Measurements from ENCODE around the gene TMEM208.

TMEM208 gene

GRCh38 chr16:67271446-67271845, 44.5 kb downstream of the TMEM208 start:
- TF ChIP-seq, protein P1, sequence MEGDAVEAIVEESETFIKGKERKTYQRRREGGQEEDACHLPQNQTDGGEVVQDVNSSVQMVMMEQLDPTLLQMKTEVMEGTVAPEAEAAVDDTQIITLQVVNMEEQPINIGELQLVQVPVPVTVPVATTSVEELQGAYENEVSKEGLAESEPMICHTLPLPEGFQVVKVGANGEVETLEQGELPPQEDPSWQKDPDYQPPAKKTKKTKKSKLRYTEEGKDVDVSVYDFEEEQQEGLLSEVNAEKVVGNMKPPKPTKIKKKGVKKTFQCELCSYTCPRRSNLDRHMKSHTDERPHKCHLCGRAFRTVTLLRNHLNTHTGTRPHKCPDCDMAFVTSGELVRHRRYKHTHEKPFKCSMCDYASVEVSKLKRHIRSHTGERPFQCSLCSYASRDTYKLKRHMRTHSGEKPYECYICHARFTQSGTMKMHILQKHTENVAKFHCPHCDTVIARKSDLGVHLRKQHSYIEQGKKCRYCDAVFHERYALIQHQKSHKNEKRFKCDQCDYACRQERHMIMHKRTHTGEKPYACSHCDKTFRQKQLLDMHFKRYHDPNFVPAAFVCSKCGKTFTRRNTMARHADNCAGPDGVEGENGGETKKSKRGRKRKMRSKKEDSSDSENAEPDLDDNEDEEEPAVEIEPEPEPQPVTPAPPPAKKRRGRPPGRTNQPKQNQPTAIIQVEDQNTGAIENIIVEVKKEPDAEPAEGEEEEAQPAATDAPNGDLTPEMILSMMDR (IDR thresholded peaks at IDR 0.05; ENCODE audit: extremely low read depth, insufficient read depth, missing control alignments): no peak
- no peak for DNase-seq (ENCODE audit: low spot score)
- in situ Hi-C loops (cut with MboI; ENCODE audit: low pct_unique_long_range_greater_than_20kb, low sequenced_read_pairs, unreplicated experiment): no loop called here

GRCh38 chr16:67275321-67275720, 48.4 kb downstream of the TMEM208 start:
- DNase-seq (ENCODE audit: low spot score): no peak
- TF ChIP-seq, protein P1 (IDR thresholded peaks at IDR 0.05; ENCODE audit: extremely low read depth, insufficient read depth, missing control alignments): no peak
- in situ Hi-C loops (cut with MboI; ENCODE audit: low pct_unique_long_range_greater_than_20kb, low sequenced_read_pairs, unreplicated experiment): no loop called here

DNA sequence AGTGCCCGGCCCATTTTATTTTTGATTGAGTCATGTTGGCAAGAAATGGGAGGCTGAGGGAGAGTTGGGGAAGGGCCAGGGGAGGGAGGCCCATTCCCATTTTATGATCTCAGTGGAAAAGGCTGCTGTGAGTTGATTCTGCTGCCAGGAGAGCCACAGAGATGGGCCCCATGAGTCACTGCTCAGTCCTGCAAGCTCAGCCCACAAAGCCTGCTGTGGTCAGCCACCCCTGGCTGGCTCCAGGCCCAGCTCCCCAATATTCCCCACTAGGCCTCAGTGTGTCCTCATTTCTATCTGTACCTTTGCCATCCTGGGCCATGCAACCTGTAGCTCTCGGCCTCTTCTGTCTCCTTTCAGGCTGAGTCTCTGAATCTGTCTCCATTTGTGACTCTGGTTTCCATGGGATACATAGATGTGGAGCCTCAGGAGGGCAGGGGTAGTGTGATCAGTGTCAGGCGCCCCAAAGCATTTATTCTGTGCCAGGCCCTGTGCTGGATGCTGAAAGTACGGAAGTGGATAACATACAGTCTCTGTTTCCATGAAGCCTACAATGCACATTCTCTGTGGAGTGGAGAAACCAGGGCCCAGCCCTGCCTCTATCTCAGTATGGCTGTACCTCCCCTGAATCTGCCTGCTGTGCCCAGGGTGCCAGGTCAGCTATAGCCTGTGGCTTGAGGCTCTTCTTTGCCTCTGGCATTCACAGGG, 50.5 kb downstream of the TMEM208 start:
- TF ChIP-seq, protein P1 (IDR thresholded peaks at IDR 0.05; ENCODE audit: extremely low read depth, insufficient read depth, missing control alignments): no peak
- in situ Hi-C loops (cut with MboI; ENCODE audit: low pct_unique_long_range_greater_than_20kb, low sequenced_read_pairs, unreplicated experiment): no loop called here
- DNase-seq (ENCODE audit: low spot score): no peak

DNA sequence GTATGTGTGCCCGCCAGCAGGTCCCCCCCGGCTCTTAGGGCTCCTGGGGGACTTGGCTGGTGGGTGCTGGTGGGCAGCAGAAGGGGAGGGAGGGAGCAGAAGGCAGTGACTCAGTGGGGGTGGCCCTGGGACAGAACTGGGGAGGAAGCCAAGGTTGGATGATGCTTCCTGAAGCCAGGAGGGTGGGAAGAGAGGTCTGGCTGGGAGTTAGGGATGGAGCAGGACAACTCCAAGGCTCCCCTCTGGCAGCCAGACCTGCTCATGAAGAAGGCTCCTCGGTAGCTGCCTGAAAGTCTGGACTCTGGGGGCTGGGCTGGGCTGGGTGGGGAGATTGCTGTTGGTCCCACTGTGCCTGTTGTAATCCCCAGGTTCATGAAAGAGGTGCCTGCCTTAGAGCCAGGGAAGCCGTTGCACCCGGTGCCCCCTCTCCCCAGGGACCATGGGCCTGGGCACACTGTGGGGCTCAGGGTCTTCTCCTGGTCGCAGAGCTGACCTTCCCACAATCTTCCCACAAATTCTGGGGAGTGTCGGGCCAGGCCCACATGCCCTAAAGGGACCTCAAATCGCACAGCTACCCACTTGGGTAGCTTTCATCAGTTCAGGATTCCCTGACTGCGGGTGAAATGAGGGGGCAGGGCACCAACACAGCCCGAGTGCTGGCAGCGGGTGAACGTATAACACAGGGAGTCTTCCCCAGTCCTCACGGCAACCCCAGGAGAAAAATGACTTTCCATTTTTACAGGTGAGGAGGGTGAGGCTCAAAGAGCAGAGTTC, 51.3 kb downstream of the TMEM208 start:
- DNase-seq (ENCODE audit: low spot score): no peak
- in situ Hi-C loops (cut with MboI; ENCODE audit: low pct_unique_long_range_greater_than_20kb, low sequenced_read_pairs, unreplicated experiment): no loop called here
- TF ChIP-seq, protein P1 (IDR thresholded peaks at IDR 0.05; ENCODE audit: extremely low read depth, insufficient read depth, missing control alignments): no peak
